Activated naive CD8-positive, alpha-beta T cell (primary cell): Measurements from ENCODE around the gene SRRM2.

Source experiments
- H3K27ac Mint-ChIP-seq: one replicate; pipeline ENCODE4 v1.8.0; 2021; ENCODE audit warnings: mixed read lengths
- H3K27me3 Mint-ChIP-seq: one replicate; pipeline ENCODE4 v1.8.0; 2021; ENCODE audit warnings: mixed read lengths
- H3K36me3 Mint-ChIP-seq: one replicate; pipeline ENCODE4 v1.8.0; 2021; ENCODE audit warnings: mixed read lengths
- H3K4me1 Mint-ChIP-seq: one replicate; pipeline ENCODE4 v1.8.0; 2021; ENCODE audit warnings: low read depth, mixed read lengths
- H3K4me3 Mint-ChIP-seq: one replicate; pipeline ENCODE4 v1.8.0; 2021; ENCODE audit warnings: mild to moderate bottlenecking, mixed read lengths
- H3K9me3 Mint-ChIP-seq: one replicate; pipeline ENCODE4 v1.8.0; 2021; ENCODE audit warnings: low read depth, mixed read lengths

The SRRM2 gene

DNA sequence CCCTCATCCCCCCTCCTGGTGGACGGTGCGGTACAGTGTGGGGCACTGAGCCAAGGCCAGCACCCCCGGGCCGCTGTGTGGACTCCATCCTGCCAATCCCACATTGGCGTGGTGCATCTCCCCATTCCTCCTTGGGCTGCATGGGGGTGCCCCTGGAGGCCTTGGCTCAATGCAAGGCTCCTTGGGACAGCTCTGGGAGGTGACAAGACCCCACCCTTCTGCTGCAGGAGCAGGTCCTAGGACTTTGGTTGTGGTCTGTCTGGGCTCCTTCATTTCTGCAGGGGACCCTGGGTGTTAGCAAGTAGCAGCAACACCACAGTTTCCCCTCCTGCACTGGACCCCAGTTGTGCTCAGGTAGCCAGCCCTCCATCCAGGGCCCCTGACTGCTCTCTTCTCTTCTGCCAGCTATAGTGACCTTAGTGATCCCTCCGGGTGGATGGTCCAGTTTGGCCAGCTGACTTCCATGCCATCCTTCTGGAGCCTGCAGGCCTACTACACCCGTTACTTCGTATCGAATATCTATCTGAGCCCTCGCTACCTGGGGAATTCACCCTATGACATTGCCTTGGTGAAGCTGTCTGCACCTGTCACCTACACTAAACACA lies 65.9 kb downstream of the SRRM2 start:
- no peaks in the 10 kb centered on the region for H3K9me3 Mint-ChIP-seq
- no peaks in the 10 kb centered on the region for H3K4me1 Mint-ChIP-seq
- no peak overlapping the region for H3K27ac Mint-ChIP-seq
- H3K4me3 Mint-ChIP-seq = peak overlapping the region; percentile 53
- H3K36me3 Mint-ChIP-seq = no peaks in the 10 kb centered on the region
- no peaks in the 10 kb centered on the region for H3K27me3 Mint-ChIP-seq

GRCh38 chr16:2819179-2819938 lies 66.9 kb downstream of the SRRM2 start:
- Mint-ChIP-seq H3K4me3 (no peak overlapping the region), H3K9me3 (no peaks in the 10 kb centered on the region), H3K27me3 (no peaks in the 10 kb centered on the region), H3K4me1 (no peaks in the 10 kb centered on the region), H3K27ac (no peak overlapping the region), H3K36me3 (no peaks in the 10 kb centered on the region)

DNA sequence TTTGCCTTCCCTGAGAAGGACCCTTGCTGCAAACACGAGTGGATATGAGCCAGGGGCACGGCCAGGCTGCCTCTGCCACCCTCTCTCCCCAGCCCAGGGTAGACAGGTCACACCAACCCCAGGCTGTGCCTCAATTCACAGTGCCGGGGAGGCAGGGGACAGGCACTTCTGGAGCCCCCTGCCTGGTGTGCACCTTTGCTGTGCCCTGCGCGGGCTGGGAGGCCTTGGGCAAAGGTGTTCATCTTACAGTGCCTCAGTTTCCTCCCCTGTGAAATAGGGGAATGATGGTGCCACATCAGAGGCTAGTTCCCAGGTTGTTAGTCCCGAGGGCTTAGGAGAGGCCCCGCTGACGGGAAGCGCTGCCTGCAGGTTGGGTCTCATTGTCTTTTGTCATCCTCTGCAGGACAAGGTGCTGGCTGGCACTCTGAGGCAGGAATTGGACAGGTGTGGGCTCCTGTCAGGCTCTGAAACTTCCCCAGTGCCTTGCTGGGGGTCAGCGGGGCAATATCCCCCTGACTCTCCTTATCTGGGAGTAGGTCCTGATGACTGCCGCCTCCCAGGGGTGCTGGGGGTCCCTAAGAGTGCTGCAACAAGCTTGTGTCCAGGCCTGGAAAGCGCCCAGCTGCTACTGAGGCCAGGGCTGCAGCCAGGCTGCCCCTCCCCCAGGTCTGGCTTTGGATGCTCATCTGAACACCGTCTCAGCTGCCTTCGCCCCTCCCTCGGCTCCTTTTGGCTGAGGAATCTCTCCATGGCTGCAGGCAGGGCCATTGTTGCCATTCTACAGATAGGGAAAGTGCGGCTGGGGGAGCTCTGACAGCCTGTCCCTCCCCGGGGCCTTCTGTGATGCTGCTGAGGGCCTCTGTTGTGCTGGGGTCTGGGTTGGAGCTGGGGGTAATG lies 67.7 kb downstream of the SRRM2 start:
- H3K4me1 Mint-ChIP-seq = no peaks in the 10 kb centered on the region
- no peak overlapping the region for H3K27ac Mint-ChIP-seq
- no peaks in the 10 kb centered on the region for H3K27me3 Mint-ChIP-seq
- no peaks in the 10 kb centered on the region for H3K9me3 Mint-ChIP-seq
- no peak overlapping the region for H3K4me3 Mint-ChIP-seq
- H3K36me3 Mint-ChIP-seq = no peaks in the 10 kb centered on the region
